Measurements from ENCODE around the gene GTSE1.

GRCh38 chr22:46267431-46268279, 29.0 kb upstream of the GTSE1 start, which contains the start of gene TTC38:
- TF ChIP-seq, protein P1, sequence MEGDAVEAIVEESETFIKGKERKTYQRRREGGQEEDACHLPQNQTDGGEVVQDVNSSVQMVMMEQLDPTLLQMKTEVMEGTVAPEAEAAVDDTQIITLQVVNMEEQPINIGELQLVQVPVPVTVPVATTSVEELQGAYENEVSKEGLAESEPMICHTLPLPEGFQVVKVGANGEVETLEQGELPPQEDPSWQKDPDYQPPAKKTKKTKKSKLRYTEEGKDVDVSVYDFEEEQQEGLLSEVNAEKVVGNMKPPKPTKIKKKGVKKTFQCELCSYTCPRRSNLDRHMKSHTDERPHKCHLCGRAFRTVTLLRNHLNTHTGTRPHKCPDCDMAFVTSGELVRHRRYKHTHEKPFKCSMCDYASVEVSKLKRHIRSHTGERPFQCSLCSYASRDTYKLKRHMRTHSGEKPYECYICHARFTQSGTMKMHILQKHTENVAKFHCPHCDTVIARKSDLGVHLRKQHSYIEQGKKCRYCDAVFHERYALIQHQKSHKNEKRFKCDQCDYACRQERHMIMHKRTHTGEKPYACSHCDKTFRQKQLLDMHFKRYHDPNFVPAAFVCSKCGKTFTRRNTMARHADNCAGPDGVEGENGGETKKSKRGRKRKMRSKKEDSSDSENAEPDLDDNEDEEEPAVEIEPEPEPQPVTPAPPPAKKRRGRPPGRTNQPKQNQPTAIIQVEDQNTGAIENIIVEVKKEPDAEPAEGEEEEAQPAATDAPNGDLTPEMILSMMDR (optimal IDR thresholded peaks at IDR 0.05 in 1 of 3, IDR thresholded peaks at IDR 0.05 in 1 of 3, conservative IDR thresholded peaks at IDR 0.05 in 1 of 3; ENCODE audit: extremely low read depth in 1 of 3, insufficient read depth in 2 of 3, low read length in 3 of 3): no peak
- TF ChIP-seq EZH2 (IDR thresholded peaks at IDR 0.05; ENCODE audit: low read length): no peak
